Measurements from ENCODE around the gene RPS6KA5.

- TF ChIP-seq CTCF (IDR thresholded peaks at IDR 0.05; ENCODE audit: low read depth, low read length, poor library complexity, severe bottlenecking) (no peak), EZH2phosphoT487 (IDR thresholded peaks at IDR 0.05; ENCODE audit: borderline replicate concordance, low read length) (no peak)
These were observed 73.9 kb downstream of the RPS6KA5 start for GRCh38 chr14:90986510-90986909.

All from DOHH2 (cell line).